Activated T-helper 1 cell treated with anti-CD3 and anti-CD28 coated beads, Interleukin-2, amount 50 U/mL, for 16 hours (primary cell): ENCODE results near the gene ACTL8.

Experiments
- DNase-seq, 2 donors: peaks; one replicate each; pipeline ENCODE4 v3.0.0-alpha.2; 2020; ENCODE audit warnings: low read depth in 1 of 2, low spot score in 1 of 2

The ACTL8 gene

GRCh38 chr1:17755120-17755519 lies at the start of gene ACTL8:
ACTL8 (plus strand) TSS chr1:17755333; CDS start chr1:17823009, 67,676 bp downstream.
- no peak for DNase-seq

DNA sequence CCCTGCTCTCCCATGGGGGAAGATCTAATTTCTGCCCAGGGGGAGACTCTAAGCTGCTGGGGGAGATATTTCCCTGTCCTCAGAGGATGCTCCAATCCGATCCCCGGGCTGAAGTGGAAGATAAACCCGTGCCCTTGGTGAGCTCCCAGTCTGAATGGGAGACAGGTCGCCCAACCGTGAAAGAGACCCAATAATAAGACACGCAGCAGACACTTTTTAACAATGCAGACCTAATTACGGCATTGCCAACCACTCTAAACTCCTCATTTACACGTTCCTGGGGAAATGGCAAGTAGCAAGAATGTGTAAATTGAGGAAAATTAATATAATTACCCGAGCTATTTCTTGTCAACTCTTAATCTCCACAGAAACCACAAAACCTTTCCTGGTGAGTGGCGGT lies 48.7 kb upstream of the ACTL8 start:
- DNase-seq = no peak

- DNase-seq = no peak
Observed at GRCh38 chr1:17709981-17710380, 45.2 kb upstream of the ACTL8 start.

DNA sequence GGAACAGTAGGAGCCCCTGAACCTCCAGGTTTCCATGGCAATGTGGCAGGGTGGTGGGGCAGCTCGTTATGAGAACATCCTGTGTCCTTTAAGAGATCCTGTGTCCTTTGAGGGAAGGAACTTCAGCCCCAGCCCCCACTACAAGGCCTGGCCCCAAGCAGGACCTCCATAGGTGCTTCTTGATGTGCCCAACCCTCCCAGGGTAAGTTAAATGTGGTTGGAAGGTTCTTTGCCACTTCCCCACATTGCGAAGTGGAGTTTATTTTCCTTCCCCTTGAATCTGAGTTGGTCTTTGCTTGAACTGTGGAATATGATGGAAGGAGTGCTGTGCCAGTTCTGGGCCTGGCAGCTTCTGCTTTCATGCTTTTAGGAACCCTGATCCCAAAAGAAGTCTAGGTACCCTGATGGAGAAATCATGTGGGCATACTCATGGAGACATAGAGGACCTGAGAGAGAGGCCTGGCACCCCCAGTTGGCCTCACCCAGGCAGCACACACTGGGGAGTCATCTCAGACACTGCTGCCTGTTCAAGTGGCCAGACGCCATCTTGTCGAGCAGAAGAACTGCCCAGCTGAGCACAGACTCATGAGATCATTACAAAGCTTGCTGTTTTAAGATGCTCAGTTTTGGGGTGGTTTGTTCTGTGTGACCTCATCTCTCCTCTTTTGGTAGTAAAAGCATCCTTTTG lies 44.1 kb upstream of the ACTL8 start:
- DNase-seq = no peak

- DNase-seq = no peak
Observed at GRCh38 chr1:17711577-17711910, 43.6 kb upstream of the ACTL8 start.

- DNase-seq = no peak
Observed at GRCh38 chr1:17711941-17712340, 43.2 kb upstream of the ACTL8 start.

DNA sequence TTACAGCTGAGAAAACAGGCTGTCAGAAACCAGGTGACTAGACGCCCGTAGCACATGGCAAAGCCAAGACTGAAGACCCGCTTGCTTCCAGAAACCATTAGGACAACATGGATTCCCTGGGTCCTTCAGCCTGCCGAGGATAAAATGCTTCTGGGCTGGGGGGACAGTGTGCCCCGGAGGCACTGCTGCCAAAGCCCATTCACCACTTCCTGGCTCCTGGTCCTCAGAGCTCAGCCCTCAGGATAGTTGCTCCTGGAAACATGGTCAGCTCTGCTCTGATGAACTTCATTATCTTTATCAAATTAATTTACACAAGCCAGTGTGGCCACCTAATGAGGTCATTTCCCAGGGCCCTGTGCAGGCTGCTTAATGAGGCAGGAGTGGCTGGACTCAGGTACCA lies 41.1 kb upstream of the ACTL8 start:
- no peak for DNase-seq

GRCh38 chr1:17717594-17718535 lies 37.3 kb upstream of the ACTL8 start:
- no peak for DNase-seq

- no peak for DNase-seq
Observed at GRCh38 chr1:17719874-17720273, 35.3 kb upstream of the ACTL8 start.

DNA sequence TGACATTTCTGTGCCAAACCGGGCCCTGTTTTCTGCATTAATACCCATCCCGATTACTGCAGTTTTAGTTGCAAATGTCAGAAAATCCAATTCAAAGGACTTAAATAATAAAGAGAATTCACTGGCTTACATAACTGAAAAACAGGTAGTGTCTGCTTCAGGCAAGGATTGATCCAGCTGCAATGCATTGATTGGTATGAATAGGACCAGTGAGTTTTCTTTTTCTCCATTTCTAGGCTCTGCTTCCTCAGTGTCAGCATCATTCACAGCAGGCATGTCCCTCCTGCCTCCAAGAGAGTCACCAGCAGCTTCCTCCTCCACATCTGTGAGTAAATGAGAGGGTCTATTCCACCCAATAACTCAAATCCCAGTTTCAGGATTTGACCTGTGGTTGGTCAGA lies 33.7 kb upstream of the ACTL8 start:
- DNase-seq = no peak

- DNase-seq = no peak
Observed at GRCh38 chr1:17723684-17724083, 31.4 kb upstream of the ACTL8 start.

GRCh38 chr1:17724150-17724549 lies 31.0 kb upstream of the ACTL8 start:
- DNase-seq = no peak

DNA sequence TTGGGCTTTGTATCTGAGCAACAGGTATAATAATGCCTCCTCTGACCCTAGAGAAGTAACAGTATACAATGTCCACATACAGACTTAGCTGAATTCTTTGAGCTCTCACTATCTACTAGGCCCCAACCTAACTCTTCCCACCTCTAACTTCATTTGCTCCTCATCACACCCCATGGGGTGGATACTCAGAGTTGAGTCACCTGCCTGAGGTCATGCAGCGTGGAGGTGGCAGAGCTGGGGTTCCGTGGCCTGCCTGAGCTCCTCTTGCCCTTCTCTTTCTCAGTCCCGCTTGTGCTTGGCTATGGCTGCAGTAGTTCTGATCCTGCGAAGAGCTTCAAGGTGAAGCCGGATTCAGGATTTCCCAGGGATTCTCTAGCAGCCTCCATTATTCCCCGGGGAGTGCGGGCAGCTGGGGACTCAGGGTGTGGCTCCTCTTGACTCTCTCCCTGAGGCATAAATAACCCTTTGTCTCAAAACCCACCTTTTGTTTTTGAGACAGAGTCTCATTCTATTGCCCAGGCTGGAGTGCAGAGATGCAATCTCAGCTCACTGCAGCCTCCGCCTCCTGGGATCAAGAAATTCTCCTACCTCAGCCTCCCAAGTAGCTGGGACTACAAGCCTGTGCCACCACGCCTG lies 29.9 kb upstream of the ACTL8 start:
- DNase-seq = no peak

DNA sequence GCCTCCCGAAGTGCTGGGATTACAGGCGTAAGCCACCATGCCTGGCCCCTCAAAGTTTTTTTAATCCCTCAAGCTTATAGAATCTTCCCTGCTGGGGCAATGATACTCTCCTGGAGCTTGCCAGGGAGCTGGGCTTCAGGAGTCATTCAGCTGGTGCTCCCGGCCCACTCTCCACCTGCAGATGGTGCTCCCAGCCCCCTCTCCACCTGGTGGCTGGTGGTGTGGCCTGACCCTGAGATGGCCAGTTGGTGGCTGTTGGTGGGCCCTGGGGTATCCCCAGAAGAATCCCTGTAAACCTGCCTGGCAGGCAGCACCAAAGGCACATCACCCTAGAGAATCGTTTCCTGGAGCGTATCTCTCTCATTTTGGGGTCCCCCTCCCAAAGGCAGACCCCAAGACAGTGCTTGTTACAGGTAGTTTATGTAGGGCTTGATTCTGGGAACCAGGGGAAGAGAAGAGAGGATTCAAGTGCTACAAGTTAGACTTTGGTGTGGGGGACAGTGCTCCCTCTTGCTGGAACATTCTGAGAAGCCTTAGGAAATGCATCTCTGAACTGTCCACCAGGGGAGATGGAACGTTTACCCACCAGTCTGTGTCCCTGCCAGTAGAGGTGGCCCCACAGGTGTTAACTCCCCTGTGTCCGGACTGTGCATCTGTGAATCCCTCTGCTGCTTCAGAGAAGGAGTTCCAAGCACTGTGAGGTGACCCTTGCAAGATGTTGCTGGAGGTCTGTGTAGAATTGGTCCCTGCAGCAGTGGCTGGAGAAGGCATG lies 29.1 kb upstream of the ACTL8 start:
- no peak for DNase-seq

GRCh38 chr1:17728123-17728712 lies 26.9 kb upstream of the ACTL8 start:
- DNase-seq = no peak

GRCh38 chr1:17729248-17729647 lies 25.9 kb upstream of the ACTL8 start:
- DNase-seq = no peak

- no peak for DNase-seq
Observed at GRCh38 chr1:17729909-17730308, 25.2 kb upstream of the ACTL8 start.

GRCh38 chr1:17731460-17731859 lies 23.7 kb upstream of the ACTL8 start:
- DNase-seq = no peak

GRCh38 chr1:17732475-17732874 lies 22.7 kb upstream of the ACTL8 start:
- DNase-seq = no peak

GRCh38 chr1:17733661-17734060 lies 21.5 kb upstream of the ACTL8 start:
- DNase-seq = no peak

DNA sequence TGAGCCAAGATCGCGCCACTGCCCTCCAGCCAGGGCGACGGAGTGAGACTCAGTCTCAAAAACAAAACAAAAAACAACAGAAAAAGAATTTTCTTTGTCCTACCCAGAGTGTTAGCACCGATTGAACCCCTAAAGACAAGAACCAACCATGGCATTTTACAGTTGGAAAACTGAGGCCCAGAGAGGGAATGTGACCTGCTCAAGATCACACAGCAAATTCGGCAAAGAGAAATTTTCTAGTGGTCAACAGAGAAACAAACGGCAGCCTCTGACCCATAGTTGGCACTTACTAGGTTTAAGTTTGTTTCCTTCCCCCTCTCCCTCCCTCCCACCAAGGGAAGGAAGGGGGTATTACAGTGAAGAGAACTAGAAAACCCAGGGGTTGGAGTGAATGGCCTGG lies 20.5 kb upstream of the ACTL8 start:
- DNase-seq = no peak
